ENCODE measurements around the gene MRPL43.

MRPL43 gene

GRCh38 chr10:101028446-101029337, 41.4 kb upstream of the MRPL43 start:
- H3K4me2 ChIP-seq (ENCODE audit: low read length, poor library complexity, severe bottlenecking) = no peak overlapping the region
- no peak overlapping the region for H3K18ac ChIP-seq (ENCODE audit: low read depth in 1 of 2, low read length in 2 of 2)
- no peak overlapping the region for H4K91ac ChIP-seq (ENCODE audit: low read length)
- H3K14ac ChIP-seq (ENCODE audit: low read length in 2 of 2) = no peak overlapping the region
- no peak overlapping the region for H3K4me3 ChIP-seq (ENCODE audit: insufficient read depth in 1 of 2, low read depth in 1 of 2, low read length in 2 of 2)
- H2AK5ac ChIP-seq (ENCODE audit: low read length, severe bottlenecking) = no peak overlapping the region
- H3K4ac ChIP-seq (ENCODE audit: low read depth in 1 of 2, low read length in 2 of 2) = no peak overlapping the region
- no peak overlapping the region for H2BK12ac ChIP-seq (ENCODE audit: low read length in 2 of 2)
- H3K36me3 ChIP-seq (ENCODE audit: control insufficient read depth in 1 of 2, insufficient read depth in 2 of 2, low read depth in 1 of 2, low read length in 2 of 2) = no peaks in the 10 kb centered on the region
- DNase-seq = no peak
- peaks cover 0 to 14% of the 10 kb centered on the region in 2 experiments for H3K27me3 ChIP-seq (ENCODE audit: control insufficient read depth in 1 of 2, insufficient read depth in 1 of 2, low read length in 2 of 2)
- no peak overlapping the region for H2BK15ac ChIP-seq (ENCODE audit: low read depth, poor library complexity, severe bottlenecking)
- no peak overlapping the region for H2BK5ac ChIP-seq (ENCODE audit: low read depth, low read length, poor library complexity, severe bottlenecking)
- H3K9ac ChIP-seq (ENCODE audit: low read length) = peak overlapping the region; percentile 9
- peaks cover 2% of the 10 kb centered on the region for H3K79me1 ChIP-seq (replicated peaks; ENCODE audit: low read length, poor library complexity, severe bottlenecking)
- H3K27ac ChIP-seq (ENCODE audit: low read length, poor library complexity, severe bottlenecking) = no peak overlapping the region
- H2AFZ ChIP-seq (ENCODE audit: low read depth, low read length) = no peak overlapping the region
- WGBS = 95% methylated on average over 4 of the region's 7 CpGs
- no peak overlapping the region for H2BK120ac ChIP-seq (ENCODE audit: low read depth, low read length)
- no peak overlapping the region for H3K23ac ChIP-seq (ENCODE audit: low read length in 2 of 2)
- no peaks in the 10 kb centered on the region for H3K9me3 ChIP-seq (ENCODE audit: control insufficient read depth, low read length)
- peaks cover 24% of the 10 kb centered on the region for H3K4me1 ChIP-seq (ENCODE audit: control insufficient read depth, insufficient read depth, low read depth, low read length)
- H4K8ac ChIP-seq (ENCODE audit: low read length) = no peak overlapping the region

- Histone ChIP-seq H3K27ac (ENCODE audit: low read length, poor library complexity, severe bottlenecking) (no peak overlapping the region), H3K23ac (ENCODE audit: low read length in 2 of 2) (no peak overlapping the region), H3K4me3 (ENCODE audit: insufficient read depth in 1 of 2, low read depth in 1 of 2, low read length in 2 of 2) (no peak overlapping the region), H3K4me1 (ENCODE audit: control insufficient read depth, insufficient read depth, low read depth, low read length) (peaks cover 22% of the 10 kb centered on the region), H2BK120ac (ENCODE audit: low read depth, low read length) (no peak overlapping the region), H3K18ac (ENCODE audit: low read depth in 1 of 2, low read length in 2 of 2) (no peak overlapping the region), H3K27me3 (ENCODE audit: control insufficient read depth in 1 of 2, insufficient read depth in 1 of 2, low read length in 2 of 2) (peaks cover 0 to 14% of the 10 kb centered on the region in 2 experiments), H4K91ac (ENCODE audit: low read length) (no peak overlapping the region), H3K79me1 (replicated peaks; ENCODE audit: low read length, poor library complexity, severe bottlenecking) (peaks cover 2% of the 10 kb centered on the region), H3K14ac (ENCODE audit: low read length in 2 of 2) (no peak overlapping the region), H3K9ac (ENCODE audit: low read length) (no peak overlapping the region), H3K36me3 (ENCODE audit: control insufficient read depth in 1 of 2, insufficient read depth in 2 of 2, low read depth in 1 of 2, low read length in 2 of 2) (peaks cover 0 to 5% of the 10 kb centered on the region in 2 experiments), H2BK15ac (ENCODE audit: low read depth, poor library complexity, severe bottlenecking) (no peak overlapping the region), H2AFZ (ENCODE audit: low read depth, low read length) (no peak overlapping the region), H2BK12ac (ENCODE audit: low read length in 2 of 2) (no peak overlapping the region), H3K4ac (ENCODE audit: low read depth in 1 of 2, low read length in 2 of 2) (no peak overlapping the region), H4K8ac (ENCODE audit: low read length) (no peak overlapping the region), H2BK5ac (ENCODE audit: low read depth, low read length, poor library complexity, severe bottlenecking) (no peak overlapping the region), H3K9me3 (ENCODE audit: control insufficient read depth, low read length) (no peaks in the 10 kb centered on the region), H2AK5ac (ENCODE audit: low read length, severe bottlenecking) (no peak overlapping the region), H3K4me2 (ENCODE audit: low read length, poor library complexity, severe bottlenecking) (no peak overlapping the region)
- 74% methylated on average over 10 of the region's 10 CpGs for WGBS
- no peak for DNase-seq
Measured at GRCh38 chr10:101027106-101027720, 39.9 kb upstream of the MRPL43 start.

GRCh38 chr10:101022967-101023705, 35.8 kb upstream of the MRPL43 start:
- WGBS = 92% methylated on average over 14 of the region's 15 CpGs
- no peak overlapping the region for H3K4me3 ChIP-seq (ENCODE audit: insufficient read depth in 1 of 2, low read depth in 1 of 2, low read length in 2 of 2)
- no peak overlapping the region for H3K27ac ChIP-seq (ENCODE audit: low read length, poor library complexity, severe bottlenecking)
- H3K79me1 ChIP-seq (replicated peaks; ENCODE audit: low read length, poor library complexity, severe bottlenecking) = no peaks in the 10 kb centered on the region
- no peak overlapping the region for H2AK5ac ChIP-seq (ENCODE audit: low read length, severe bottlenecking)
- no peak overlapping the region for H3K4ac ChIP-seq (ENCODE audit: low read depth in 1 of 2, low read length in 2 of 2)
- H3K36me3 ChIP-seq (ENCODE audit: control insufficient read depth in 1 of 2, insufficient read depth in 2 of 2, low read depth in 1 of 2, low read length in 2 of 2) = peaks cover 0 to 5% of the 10 kb centered on the region in 2 experiments
- H2BK15ac ChIP-seq (ENCODE audit: low read depth, poor library complexity, severe bottlenecking) = no peak overlapping the region
- no peaks in the 10 kb centered on the region for H3K9me3 ChIP-seq (ENCODE audit: control insufficient read depth, low read length)
- no peak overlapping the region for H3K4me2 ChIP-seq (ENCODE audit: low read length, poor library complexity, severe bottlenecking)
- no peak overlapping the region for H3K18ac ChIP-seq (ENCODE audit: low read depth in 1 of 2, low read length in 2 of 2)
- H4K91ac ChIP-seq (ENCODE audit: low read length) = no peak overlapping the region
- DNase-seq = no peak
- H3K14ac ChIP-seq (ENCODE audit: low read length in 2 of 2) = no peak overlapping the region
- no peak overlapping the region for H2AFZ ChIP-seq (ENCODE audit: low read depth, low read length)
- peaks cover 0 to 3% of the 10 kb centered on the region in 2 experiments for H3K27me3 ChIP-seq (ENCODE audit: control insufficient read depth in 1 of 2, insufficient read depth in 1 of 2, low read length in 2 of 2)
- H2BK5ac ChIP-seq (ENCODE audit: low read depth, low read length, poor library complexity, severe bottlenecking) = no peak overlapping the region
- no peak overlapping the region for H3K23ac ChIP-seq (ENCODE audit: low read length in 2 of 2)
- no peak overlapping the region for H4K8ac ChIP-seq (ENCODE audit: low read length)
- H2BK120ac ChIP-seq (ENCODE audit: low read depth, low read length) = no peak overlapping the region
- H2BK12ac ChIP-seq (ENCODE audit: low read length in 2 of 2) = no peak overlapping the region
- no peak overlapping the region for H3K9ac ChIP-seq (ENCODE audit: low read length)
- peaks cover 13% of the 10 kb centered on the region for H3K4me1 ChIP-seq (ENCODE audit: control insufficient read depth, insufficient read depth, low read depth, low read length)
